K562 (cell line): ENCODE results near the gene LIG3. TPM values are rescaled to one million over a fixed set of nuclear protein-coding genes. Genes with fewer than 3 reads are reported as not detected.

ENCODE experiments used
- ATF3 ChIP-seq, 2 experiments: fragments of 450-650 bp in 1 of 2; sonication (generic) in 1 of 2; formaldehyde crosslinking in 1 of 2; IDR thresholded peaks in 1 of 2; conservative IDR thresholded peaks in 1 of 2; 2 replicates each; pipeline versions ENCODE4 v1.6.1 to v1.8.1; 2016 to 2023; ENCODE audit warnings: mild to moderate bottlenecking in 2 of 2, moderate library complexity in 2 of 2, inconsistent platforms in 1 of 2, missing genetic modification reagents in 1 of 2
- ATF7 ChIP-seq: fragments of 450-650 bp; IDR thresholded peaks from 2 replicates; pipeline ENCODE4 v1.7.1; 2014; ENCODE audit warnings: mild to moderate bottlenecking, moderate library complexity
- BCOR ChIP-seq: fragments of 450-650 bp; IDR thresholded peaks from 2 replicates; pipeline ENCODE4 v1.6.1; 2016
- CREM ChIP-seq: IDR thresholded peaks from 2 replicates; pipeline ENCODE4 v1.6.1; 2014; ENCODE audit warnings: antibody characterized with exemption, low read depth
- E2F3 ChIP-seq: fragments of 250-450 bp; sonication (Bioruptor Pico); IDR thresholded peaks from 2 replicates; pipeline ENCODE4 v1.4.0; 2020; ENCODE audit warnings: mild to moderate bottlenecking
- EP300 ChIP-seq: IDR thresholded peaks from 2 replicates; pipeline ENCODE4 v1.6.1; 2012; ENCODE audit warnings: low read length, improper control_type of control experiment
- GABPB2 ChIP-seq: fragments of 250-450 bp; sonication (Bioruptor Pico); conservative IDR thresholded peaks from 2 replicates; pipeline ENCODE4 v1.5.1; 2021; ENCODE audit warnings: mild to moderate bottlenecking
- GATA2 ChIP-seq: sonication (generic); formaldehyde crosslinking; IDR thresholded peaks from 2 replicates; pipeline ENCODE4 v1.4.0; 2020; ENCODE audit warnings: mild to moderate bottlenecking, missing genetic modification reagents
- KLF16 ChIP-seq: IDR thresholded peaks from 2 replicates; pipeline ENCODE4 v1.6.1; 2016; ENCODE audit warnings: antibody characterized with exemption
- LCOR ChIP-seq: sonication (generic); formaldehyde crosslinking; IDR thresholded peaks from 2 replicates; pipeline ENCODE4 v1.8.0; 2022; ENCODE audit warnings: mild to moderate bottlenecking, missing genetic modification reagents
- PCBP2 ChIP-seq: fragments of 200-400 bp; formaldehyde crosslinking; IDR thresholded peaks from 2 replicates; pipeline ENCODE4 v1.6.1; 2018; ENCODE audit warnings: low read length, low read depth, mild to moderate bottlenecking, moderate library complexity; ENCODE audit not compliant: poor library complexity, severe bottlenecking
- PPARD ChIP-seq: fragments of 250-450 bp; sonication (Bioruptor Pico); IDR thresholded peaks from 2 replicates; pipeline ENCODE4 v1.8.0; 2022; ENCODE audit warnings: inconsistent platforms, mild to moderate bottlenecking, moderate library complexity
- RBM22 ChIP-seq: fragments of 200-400 bp; formaldehyde crosslinking; IDR thresholded peaks from 2 replicates; pipeline ENCODE4 v1.6.1; 2018; ENCODE audit warnings: low read length, low read depth; ENCODE audit not compliant: poor library complexity, severe bottlenecking
- SMAD4 ChIP-seq: fragments of 250-450 bp; sonication (Bioruptor Pico); conservative IDR thresholded peaks from 2 replicates; pipeline ENCODE4 v1.8.0; 2021; ENCODE audit warnings: inconsistent platforms, mild to moderate bottlenecking, moderate library complexity
- SPI1 ChIP-seq: IDR thresholded peaks from 2 replicates; pipeline ENCODE4 v1.6.1; 2011; ENCODE audit warnings: low read depth, low read length, control low read depth, borderline replicate concordance
- SREBF1 ChIP-seq: fragments of 150-350 bp; IDR thresholded peaks from 2 replicates; pipeline ENCODE4 v1.6.1; 2014; ENCODE audit warnings: antibody characterized with exemption, low read depth, low read length, borderline replicate concordance
- STAT5B ChIP-seq: fragments of 250-450 bp; sonication (Bioruptor Pico); IDR thresholded peaks from 2 replicates; pipeline ENCODE4 v1.8.0; 2021; ENCODE audit warnings: mild to moderate bottlenecking, inconsistent platforms
- VEZF1 ChIP-seq: fragments of 200-800 bp; sonication (Bioruptor generic); IDR thresholded peaks from 2 replicates; pipeline ENCODE4 v1.6.1; 2017; ENCODE audit warnings: missing genetic modification characterization, missing compliant biosample characterization
- XRCC3 ChIP-seq: fragments of 450-650 bp; IDR thresholded peaks from 2 replicates; pipeline ENCODE4 v1.6.1; 2017; ENCODE audit warnings: mild to moderate bottlenecking, moderate library complexity
- ZBTB9 ChIP-seq: fragments of 450-650 bp; formaldehyde crosslinking; IDR thresholded peaks from 2 replicates; pipeline ENCODE4 v1.4.0; 2020; ENCODE audit warnings: mild to moderate bottlenecking, moderate library complexity
- ZNF143 ChIP-seq: sonication (generic); formaldehyde crosslinking; IDR thresholded peaks from 2 replicates; pipeline ENCODE4 v1.9.0; 2022; ENCODE audit warnings: mild to moderate bottlenecking, missing genetic modification reagents
- polyA plus RNA-seq, 8 experiments: library from polyadenylated mRNA; depleted of rRNA in 4 of 8; stranded (reverse) in 5 of 8; unstranded in 3 of 8; fragments of >200 nt; fragmentation: Nextera tagmentation in 2 of 8; fragmentation: Illumina TruSeq in 1 of 8; extraction: Ambion mirVana in 2 of 8; extraction: Trizol in 1 of 8; gene quantifications; 2 replicates each; pipeline versions ENCODE4 v1.2.1 to v1.2.3, GENCODE V29; 2011 to 2014; ENCODE audit warnings: inconsistent platforms in 1 of 8, missing spikeins in 1 of 8
- total RNA-seq, 7 experiments: library from RNA; depleted of rRNA in 6 of 7; stranded (reverse); fragments of >200 nt in 6 of 7; fragmentation: Illumina TruSeq in 2 of 7; extraction: Trizol in 2 of 7; gene quantifications; 2 replicates each; pipeline versions ENCODE4 v1.2.1 to v1.2.3, GENCODE V29; 2011 to 2021; ENCODE audit warnings: low replicate concordance in 1 of 7
- TF ChIP-seq, protein P1 (sequence below): fragments of 250-450 bp; sonication (Bioruptor Pico); IDR thresholded peaks from 2 replicates; pipeline ENCODE4 v1.5.0; 2020; ENCODE audit warnings: mild to moderate bottlenecking
- TF ChIP-seq, protein P2 (sequence below): fragments of 450-650 bp; conservative IDR thresholded peaks from 2 replicates; pipeline ENCODE4 v1.6.1; 2016; ENCODE audit warnings: missing genetic modification characterization, low read depth, mild to moderate bottlenecking, control low read depth, missing compliant biosample characterization

The LIG3 gene
- total and polyA plus RNA-seq, 9 of the 15 experiments (the other 6 are each of a cell fraction or from before 2014, with no cell fraction given) = 7.6 to 75.0 (median 43.0) TPM

- TF ChIP-seq, protein P1, sequence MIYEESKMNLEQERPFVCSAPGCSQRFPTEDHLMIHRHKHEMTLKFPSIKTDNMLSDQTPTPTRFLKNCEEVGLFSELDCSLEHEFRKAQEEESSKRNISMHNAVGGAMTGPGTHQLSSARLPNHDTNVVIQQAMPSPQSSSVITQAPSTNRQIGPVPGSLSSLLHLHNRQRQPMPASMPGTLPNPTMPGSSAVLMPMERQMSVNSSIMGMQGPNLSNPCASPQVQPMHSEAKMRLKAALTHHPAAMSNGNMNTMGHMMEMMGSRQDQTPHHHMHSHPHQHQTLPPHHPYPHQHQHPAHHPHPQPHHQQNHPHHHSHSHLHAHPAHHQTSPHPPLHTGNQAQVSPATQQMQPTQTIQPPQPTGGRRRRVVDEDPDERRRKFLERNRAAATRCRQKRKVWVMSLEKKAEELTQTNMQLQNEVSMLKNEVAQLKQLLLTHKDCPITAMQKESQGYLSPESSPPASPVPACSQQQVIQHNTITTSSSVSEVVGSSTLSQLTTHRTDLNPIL (CRISPR knock-in tag) = no peak
- TF ChIP-seq VEZF1 (CRISPR knock-in tag) = no peak
- no peak for TF ChIP-seq STAT5B (CRISPR knock-in tag)
- no peak for TF ChIP-seq SMAD4 (CRISPR knock-in tag)
- no peak for TF ChIP-seq RBM22
- peak; percentile 65; the same call in 1 of the 2 replicates for TF ChIP-seq KLF16
- TF ChIP-seq CREM = peak; percentile 94
- TF ChIP-seq ATF7 = peak; percentile 93
- TF ChIP-seq GABPB2 (CRISPR knock-in tag) = no peak
- no peak for TF ChIP-seq ZBTB9 (CRISPR knock-in tag)
- no peak for TF ChIP-seq E2F3 (CRISPR knock-in tag)
- no peak for TF ChIP-seq LCOR (CRISPR knock-in tag)
- TF ChIP-seq GATA2 (CRISPR knock-in tag) = peak; percentile 71
- TF ChIP-seq EP300 = peak; percentile 89
- TF ChIP-seq, protein P2, sequence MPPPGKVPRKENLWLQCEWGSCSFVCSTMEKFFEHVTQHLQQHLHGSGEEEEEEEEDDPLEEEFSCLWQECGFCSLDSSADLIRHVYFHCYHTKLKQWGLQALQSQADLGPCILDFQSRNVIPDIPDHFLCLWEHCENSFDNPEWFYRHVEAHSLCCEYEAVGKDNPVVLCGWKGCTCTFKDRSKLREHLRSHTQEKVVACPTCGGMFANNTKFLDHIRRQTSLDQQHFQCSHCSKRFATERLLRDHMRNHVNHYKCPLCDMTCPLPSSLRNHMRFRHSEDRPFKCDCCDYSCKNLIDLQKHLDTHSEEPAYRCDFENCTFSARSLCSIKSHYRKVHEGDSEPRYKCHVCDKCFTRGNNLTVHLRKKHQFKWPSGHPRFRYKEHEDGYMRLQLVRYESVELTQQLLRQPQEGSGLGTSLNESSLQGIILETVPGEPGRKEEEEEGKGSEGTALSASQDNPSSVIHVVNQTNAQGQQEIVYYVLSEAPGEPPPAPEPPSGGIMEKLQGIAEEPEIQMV (tag) = no peak
- no peak for TF ChIP-seq XRCC3
- TF ChIP-seq SPI1 = no peak
- TF ChIP-seq PCBP2 = no peak
- TF ChIP-seq SREBF1 = no peak
- TF ChIP-seq PPARD (CRISPR knock-in tag) = no peak
- no peak; the same call in 1 of the 2 replicates for TF ChIP-seq BCOR
- no peak for TF ChIP-seq ZNF143
- peak; percentile 86 for TF ChIP-seq ATF3 (IDR thresholded peaks at IDR 0.05)
- TF ChIP-seq ATF3 (CRISPR knock-in tag; conservative IDR thresholded peaks at IDR 0.05) = no peak
Observed at GRCh38 chr17:34981538-34982241, 1.4 kb downstream of the LIG3 start (continued).
